ENCODE results near the gene KHDC4.

Gene KHDC4

DNA sequence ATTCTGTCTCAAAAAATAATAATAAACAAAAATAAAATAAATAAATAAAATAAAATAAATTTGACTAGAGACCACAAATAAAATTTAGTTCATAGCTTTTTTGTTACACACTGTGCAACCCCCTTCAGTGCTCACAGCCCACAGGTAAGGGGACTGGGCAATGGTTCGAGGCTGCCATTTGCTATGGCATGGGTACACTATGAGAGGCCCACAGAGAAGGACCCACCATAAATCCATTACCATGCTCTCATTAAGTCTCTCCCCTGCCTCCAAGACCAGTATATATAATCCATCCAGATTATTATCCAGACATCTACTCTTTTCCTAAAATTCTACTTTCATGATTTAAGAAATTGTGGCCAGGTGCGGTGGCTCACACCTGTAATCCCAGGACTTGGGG is 14.4 kb downstream of the KHDC4 start:
- TF ChIP-seq, protein P1, sequence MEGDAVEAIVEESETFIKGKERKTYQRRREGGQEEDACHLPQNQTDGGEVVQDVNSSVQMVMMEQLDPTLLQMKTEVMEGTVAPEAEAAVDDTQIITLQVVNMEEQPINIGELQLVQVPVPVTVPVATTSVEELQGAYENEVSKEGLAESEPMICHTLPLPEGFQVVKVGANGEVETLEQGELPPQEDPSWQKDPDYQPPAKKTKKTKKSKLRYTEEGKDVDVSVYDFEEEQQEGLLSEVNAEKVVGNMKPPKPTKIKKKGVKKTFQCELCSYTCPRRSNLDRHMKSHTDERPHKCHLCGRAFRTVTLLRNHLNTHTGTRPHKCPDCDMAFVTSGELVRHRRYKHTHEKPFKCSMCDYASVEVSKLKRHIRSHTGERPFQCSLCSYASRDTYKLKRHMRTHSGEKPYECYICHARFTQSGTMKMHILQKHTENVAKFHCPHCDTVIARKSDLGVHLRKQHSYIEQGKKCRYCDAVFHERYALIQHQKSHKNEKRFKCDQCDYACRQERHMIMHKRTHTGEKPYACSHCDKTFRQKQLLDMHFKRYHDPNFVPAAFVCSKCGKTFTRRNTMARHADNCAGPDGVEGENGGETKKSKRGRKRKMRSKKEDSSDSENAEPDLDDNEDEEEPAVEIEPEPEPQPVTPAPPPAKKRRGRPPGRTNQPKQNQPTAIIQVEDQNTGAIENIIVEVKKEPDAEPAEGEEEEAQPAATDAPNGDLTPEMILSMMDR (IDR thresholded peaks at IDR 0.05; ENCODE audit: insufficient read depth, low read depth, low read length, missing control alignments), result no peak
- no peak for DNase-seq (ENCODE audit: low read depth)
- no peak overlapping the region for H3K4me3 ChIP-seq (ENCODE audit: low read depth, low read length)

DNA sequence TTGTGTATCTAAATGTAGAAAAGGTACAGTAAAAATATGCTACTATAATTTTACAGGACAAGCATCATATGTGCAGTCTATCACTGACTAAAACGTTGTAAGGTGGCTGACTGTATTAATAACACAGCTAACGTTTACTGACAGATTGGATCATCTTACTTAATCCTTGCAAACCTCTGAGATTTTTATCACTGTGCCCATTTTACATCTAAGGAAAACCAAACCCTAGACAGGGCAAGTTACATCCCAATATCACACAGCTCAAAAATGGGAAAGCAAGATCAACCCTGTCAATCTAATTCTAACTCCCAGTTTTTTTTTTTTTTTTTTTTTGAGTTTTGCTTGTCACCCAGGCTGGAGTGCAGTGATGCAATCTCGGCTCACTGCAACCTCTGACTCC is 15.6 kb downstream of the KHDC4 start:
- DNase-seq (ENCODE audit: low read depth), result no peak
- H3K4me3 ChIP-seq (ENCODE audit: low read depth, low read length), result no peak overlapping the region
- TF ChIP-seq, protein P1 (IDR thresholded peaks at IDR 0.05; ENCODE audit: insufficient read depth, low read depth, low read length, missing control alignments), result no peak

DNA sequence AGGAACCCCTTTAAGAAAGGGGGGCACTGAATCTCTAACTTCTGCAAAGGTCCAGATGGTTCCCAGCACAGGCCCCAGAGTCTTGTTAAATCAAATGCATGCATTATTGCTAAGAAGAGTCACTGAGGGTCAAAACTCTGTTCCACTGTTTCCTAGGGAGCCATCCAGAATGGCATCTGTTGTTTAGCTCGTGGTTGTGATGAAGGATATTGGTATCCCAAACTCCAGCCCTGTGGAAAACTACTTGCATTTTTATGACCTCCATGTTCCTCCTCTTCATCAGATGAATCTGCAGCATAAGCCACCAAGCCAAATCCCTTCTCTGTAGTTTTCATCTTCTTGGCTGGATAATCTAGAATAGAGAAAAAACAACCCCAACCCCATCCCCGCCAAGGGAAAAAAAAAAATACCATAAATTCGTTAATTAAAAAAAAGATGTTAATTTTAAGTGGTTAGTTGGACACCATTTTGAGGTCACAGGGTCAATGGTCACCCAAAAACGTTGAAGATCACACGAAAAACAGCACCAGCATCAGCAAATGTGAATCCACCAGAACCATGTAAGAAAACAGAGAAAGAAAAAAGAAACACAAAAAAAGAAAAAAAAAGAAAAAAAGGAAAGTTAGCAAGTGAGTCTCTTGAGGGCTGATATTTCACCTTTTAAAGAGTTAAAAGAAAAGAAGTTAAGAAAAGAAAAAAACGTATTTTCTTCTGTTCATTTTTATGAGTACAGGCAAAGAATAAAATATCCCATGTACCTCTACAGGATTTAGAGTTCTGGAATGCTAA is 20.1 kb downstream of the KHDC4 start:
- DNase-seq (ENCODE audit: low read depth), result no peak
- H3K4me3 ChIP-seq (ENCODE audit: low read depth, low read length), result no peak overlapping the region
- TF ChIP-seq, protein P1 (IDR thresholded peaks at IDR 0.05; ENCODE audit: insufficient read depth, low read depth, low read length, missing control alignments), result no peak

DNA sequence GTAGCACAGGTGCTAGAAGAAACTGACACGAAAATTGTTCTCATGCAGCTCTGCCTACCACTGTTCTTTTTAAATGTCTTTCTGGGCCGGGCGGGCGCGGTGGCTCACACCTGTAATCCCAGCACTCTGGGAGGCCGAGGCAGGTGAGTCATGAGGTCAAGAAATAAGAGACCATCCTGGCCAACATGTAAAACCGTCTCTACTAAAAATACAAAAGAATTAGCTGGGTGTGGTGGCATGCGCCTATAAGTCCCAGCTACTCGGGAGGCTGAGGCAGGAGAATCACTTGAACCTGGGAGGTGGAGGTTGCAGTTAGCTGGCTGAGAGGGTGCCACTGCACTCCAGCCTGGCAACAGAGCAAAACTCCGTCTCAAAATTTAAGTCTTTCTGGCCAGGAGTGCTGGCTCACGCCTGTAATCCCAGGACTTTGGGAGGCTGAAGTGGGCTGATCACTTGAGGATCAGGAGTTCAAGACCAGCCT is 22.1 kb downstream of the KHDC4 start:
- DNase-seq (ENCODE audit: low read depth), result no peak
- TF ChIP-seq, protein P1 (IDR thresholded peaks at IDR 0.05; ENCODE audit: insufficient read depth, low read depth, low read length, missing control alignments), result no peak
- H3K4me3 ChIP-seq (ENCODE audit: low read depth, low read length), result no peak overlapping the region; the same call in 1 of the 2 replicates

DNA sequence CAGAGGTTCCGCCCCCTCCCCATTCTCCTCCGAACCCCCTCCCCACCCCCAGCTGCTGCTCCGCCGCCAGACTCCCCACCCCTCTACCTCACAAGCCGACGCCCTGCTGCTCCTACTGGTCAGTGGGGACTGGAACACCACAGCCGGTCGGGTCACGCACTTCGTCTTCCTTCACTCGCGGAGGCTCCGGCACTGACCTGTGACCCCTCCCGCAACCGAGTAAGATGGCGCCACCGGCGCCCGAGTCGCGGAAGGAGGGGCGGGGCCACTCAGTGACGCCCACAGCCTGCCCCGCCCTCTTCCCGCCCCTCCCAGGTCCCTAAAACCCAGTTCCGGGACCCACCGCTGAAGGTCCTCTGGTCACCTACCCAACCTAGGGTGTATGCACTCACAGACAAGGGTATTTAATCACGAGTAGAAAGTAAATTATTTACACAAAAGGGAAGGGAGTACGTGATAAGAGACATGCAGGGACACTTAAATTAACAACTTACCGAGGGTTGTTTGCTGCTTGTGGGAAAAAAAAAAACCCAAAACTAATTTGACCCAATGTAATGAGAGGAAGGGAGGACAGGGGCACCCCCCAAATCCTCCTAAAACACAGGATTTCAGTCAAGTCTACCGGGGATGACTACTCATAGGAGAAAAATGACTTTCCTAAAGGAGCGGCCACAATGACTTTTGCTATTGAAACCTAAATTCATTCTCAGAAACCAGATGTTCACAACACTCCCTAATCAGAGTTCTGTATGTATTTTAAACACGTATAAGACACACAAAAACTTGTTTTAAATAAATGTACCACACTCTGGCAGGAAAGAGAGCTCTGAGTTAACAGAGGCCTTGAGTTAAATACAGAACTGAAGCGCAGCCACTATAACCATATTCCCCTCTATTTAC is 22.8 kb downstream of the KHDC4 start, which contains the start of gene RIT1:
Gene RIT1, minus strand, starts transcription at position 194 of the 900 bp plus-strand sequence. CDS start 588 bp downstream, outside the sequence.
- TF ChIP-seq, protein P1 (IDR thresholded peaks at IDR 0.05; ENCODE audit: insufficient read depth, low read depth, low read length, missing control alignments), result no peak
- H3K4me3 ChIP-seq (ENCODE audit: low read depth, low read length), result peak within 1 kb of the TSS; percentile 82
- peak; percentile 92 for DNase-seq (ENCODE audit: low read depth)

DNA sequence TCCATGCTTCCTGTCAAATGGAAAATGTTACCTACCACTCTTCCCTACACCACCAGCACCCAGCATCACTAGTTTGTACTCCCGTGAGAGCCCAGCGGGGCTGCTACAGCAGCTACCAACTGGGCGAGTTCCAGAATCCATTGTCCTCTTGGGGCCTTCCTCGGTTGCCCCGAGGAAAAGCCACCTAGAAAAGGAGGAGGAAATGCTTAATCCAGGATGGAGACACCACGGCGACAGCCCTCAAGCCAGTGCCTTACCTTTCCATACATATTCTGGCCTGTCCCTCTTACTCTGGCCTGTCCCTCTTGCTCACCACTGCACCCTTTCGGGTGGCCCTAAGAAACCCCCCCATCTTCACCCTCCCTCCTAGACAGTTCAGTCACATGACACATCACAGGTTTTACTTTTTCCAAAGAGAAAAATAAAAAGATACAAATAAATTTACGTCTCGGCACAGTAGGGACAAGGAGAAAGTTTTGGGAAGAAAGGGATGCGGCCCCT is 23.5 kb downstream of the KHDC4 start:
- DNase-seq (ENCODE audit: low read depth), result peak; percentile 49
- H3K4me3 ChIP-seq (ENCODE audit: low read depth, low read length), result peak overlapping the region; percentile 82
- TF ChIP-seq, protein P1 (IDR thresholded peaks at IDR 0.05; ENCODE audit: insufficient read depth, low read depth, low read length, missing control alignments), result no peak

Data from GM12865 (cell line).